HEK293 (cell line): ENCODE data around the gene COG8.

Source experiments
- CTCF ChIA-PET: fragments of 350-600 bp; formaldehyde crosslinking; extraction: SDS; loops from one replicate; lab custom pipeline; 2021; ENCODE audit warnings: antibody characterized with exemption; lab: Yijun Ruan, JAX
- POLR2A ChIA-PET: fragments of 300-600 bp; formaldehyde crosslinking; extraction: SDS; loops from one replicate; lab custom pipeline; 2020; ENCODE audit warnings: antibody characterized with exemption, inconsistent platforms; lab: Yijun Ruan, JAX
- H3K27ac ChIP-seq: fragments of 200-500 bp; sonication (Bioruptor generic); 2 replicates; pipeline ENCODE4 v1.5.1; 2014; ENCODE audit warnings: low read depth, low read length, control low read depth, inconsistent platforms; ENCODE audit errors: extremely low read depth
- H3K36me3 ChIP-seq, 2 experiments: fragments of 200-500 bp in 1 of 2; sonication (Bioruptor generic) in 1 of 2; 1 replicate in 1 of 2; 2 replicates in 1 of 2; pipeline ENCODE4 v1.5.1; 2014 to 2017; ENCODE audit warnings: inconsistent platforms in 2 of 2, low read length in 2 of 2; ENCODE audit not compliant: control insufficient read depth in 2 of 2, insufficient read depth in 1 of 2
- H3K4me1 ChIP-seq: fragments of 200-500 bp; sonication (Bioruptor generic); 2 replicates; pipeline ENCODE4 v1.5.1; 2014; ENCODE audit warnings: mild to moderate bottlenecking, low read length, inconsistent platforms; ENCODE audit not compliant: control insufficient read depth, insufficient read depth
- H3K4me3 ChIP-seq: 2 replicates; pipeline ENCODE4 v1.5.1; 2011; ENCODE audit warnings: low read depth, mild to moderate bottlenecking, control low read depth, low read length, moderate library complexity
- H3K9me3 ChIP-seq: fragments of 200-500 bp; sonication (Bioruptor generic); 2 replicates; pipeline ENCODE4 v1.5.1; 2014; ENCODE audit warnings: low read depth, low read length, inconsistent platforms; ENCODE audit not compliant: control insufficient read depth, insufficient read depth
- ZNF248 ChIP-seq: fragments of 450-650 bp; formaldehyde crosslinking; IDR thresholded peaks from 2 replicates; pipeline ENCODE4 v1.5.1; 2017; ENCODE audit warnings: missing biosample characterization, missing genetic modification characterization
- ZNF311 ChIP-seq: fragments of 450-650 bp; formaldehyde crosslinking; IDR thresholded peaks from 2 replicates; pipeline ENCODE4 v1.5.1; 2017; ENCODE audit warnings: missing biosample characterization, missing genetic modification characterization, borderline replicate concordance
- ZNF350 ChIP-seq: fragments of 450-650 bp; formaldehyde crosslinking; IDR thresholded peaks from 2 replicates; pipeline ENCODE4 v1.5.0; 2017; ENCODE audit warnings: missing biosample characterization, mild to moderate bottlenecking, missing genetic modification characterization
- ZNF366 ChIP-seq: fragments of 450-650 bp; formaldehyde crosslinking; conservative IDR thresholded peaks from 2 replicates; pipeline ENCODE4 v1.5.1; 2016; ENCODE audit warnings: missing biosample characterization, missing genetic modification characterization
- ZNF473 ChIP-seq: fragments of 450-650 bp; formaldehyde crosslinking; IDR thresholded peaks from 2 replicates; pipeline ENCODE4 v1.5.1; 2017; ENCODE audit warnings: missing biosample characterization, missing genetic modification characterization
- ZNF529 ChIP-seq: fragments of 450-650 bp; formaldehyde crosslinking; IDR thresholded peaks from 2 replicates; pipeline ENCODE4 v1.5.1; 2017; ENCODE audit warnings: missing genetic modification characterization, missing biosample characterization; ENCODE audit not compliant: insufficient replicate concordance
- ZNF623 ChIP-seq: fragments of 450-650 bp; formaldehyde crosslinking; IDR thresholded peaks from 2 replicates; pipeline ENCODE4 v1.5.1; 2016; ENCODE audit warnings: missing biosample characterization, missing genetic modification characterization
- ZNF677 ChIP-seq: fragments of 450-650 bp; IDR thresholded peaks from 2 replicates; pipeline ENCODE4 v1.5.0; 2018; ENCODE audit warnings: missing biosample characterization, mild to moderate bottlenecking, missing genetic modification characterization, moderate library complexity
- ZNF791 ChIP-seq: fragments of 450-650 bp; formaldehyde crosslinking; IDR thresholded peaks from 2 replicates; pipeline ENCODE4 v1.5.1; 2016; ENCODE audit warnings: missing biosample characterization, missing genetic modification characterization
- TF ChIP-seq, protein P1 (sequence below): fragments of 450-650 bp; formaldehyde crosslinking; conservative IDR thresholded peaks from 2 replicates; pipeline ENCODE4 v1.5.1; 2016; ENCODE audit warnings: low read depth, missing biosample characterization, missing genetic modification characterization
- TF ChIP-seq, protein P2 (sequence below): fragments of 450-650 bp; formaldehyde crosslinking; IDR thresholded peaks from 2 replicates; pipeline ENCODE4 v1.5.1; 2017; ENCODE audit warnings: missing biosample characterization, missing genetic modification characterization
- TF ChIP-seq, protein P3 (sequence below): fragments of 450-650 bp; formaldehyde crosslinking; IDR thresholded peaks from 2 replicates; pipeline ENCODE4 v1.5.1; 2016; ENCODE audit warnings: missing biosample characterization, missing genetic modification characterization
- TF ChIP-seq, protein P4 (sequence below): fragments of 450-650 bp; formaldehyde crosslinking; IDR thresholded peaks from 2 replicates; pipeline ENCODE4 v1.5.1; 2016; ENCODE audit warnings: missing biosample characterization, missing genetic modification characterization, low read depth
- TF ChIP-seq, protein P5 (sequence below): fragments of 450-650 bp; formaldehyde crosslinking; IDR thresholded peaks from 2 replicates; pipeline ENCODE4 v1.5.1; 2016; ENCODE audit warnings: missing biosample characterization, missing genetic modification characterization
- TF ChIP-seq, protein P6 (sequence below): fragments of 450-650 bp; IDR thresholded peaks from 2 replicates; pipeline ENCODE4 v1.5.1; 2018; ENCODE audit warnings: missing biosample characterization, mild to moderate bottlenecking, missing genetic modification characterization

Gene COG8

DNA sequence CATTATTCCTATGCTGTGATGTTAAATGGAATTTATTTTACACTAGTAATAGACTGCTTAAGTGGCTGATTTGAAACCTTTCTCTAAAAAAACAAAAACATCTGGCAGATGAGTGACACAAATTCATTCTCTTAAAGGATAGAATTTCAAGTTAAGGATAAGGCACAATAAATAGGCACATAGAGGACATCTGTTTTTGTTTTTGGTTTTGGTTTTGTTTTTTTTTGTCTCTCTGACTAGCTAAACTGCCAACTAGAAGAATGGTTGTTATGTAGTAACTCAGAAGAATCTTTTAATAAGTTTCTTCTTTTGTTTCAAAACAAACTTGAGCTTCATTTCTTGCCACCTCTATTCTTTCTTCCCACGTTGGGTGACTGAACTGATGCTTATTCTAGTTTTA lies 33.3 kb downstream of the COG8 start:
- Histone ChIP-seq H3K4me1 (no peaks in the 10 kb centered on the region), H3K4me3 (no peak overlapping the region), H3K36me3 (peaks cover 0 to 28% of the 10 kb centered on the region in 2 experiments; a peak in 1 of 3 replicates), H3K27ac (no peak overlapping the region), H3K9me3 (no peaks in the 10 kb centered on the region)
- ChIA-PET CTCF (interaction anchor here (0.7 kb wide), 1 partner anchor 9 kb away, joined by 4 read pairs; no protein-coding TSS in a partner anchor), POLR2A (no interaction called here)
- no peak for TF ChIP-seq ZNF623 (tag by site-specific recombination)
- TF ChIP-seq ZNF311 (tag by site-specific recombination) = no peak
- TF ChIP-seq ZNF366 (tag by site-specific recombination) = no peak
- no peak for TF ChIP-seq ZNF473
- TF ChIP-seq, protein P1, sequence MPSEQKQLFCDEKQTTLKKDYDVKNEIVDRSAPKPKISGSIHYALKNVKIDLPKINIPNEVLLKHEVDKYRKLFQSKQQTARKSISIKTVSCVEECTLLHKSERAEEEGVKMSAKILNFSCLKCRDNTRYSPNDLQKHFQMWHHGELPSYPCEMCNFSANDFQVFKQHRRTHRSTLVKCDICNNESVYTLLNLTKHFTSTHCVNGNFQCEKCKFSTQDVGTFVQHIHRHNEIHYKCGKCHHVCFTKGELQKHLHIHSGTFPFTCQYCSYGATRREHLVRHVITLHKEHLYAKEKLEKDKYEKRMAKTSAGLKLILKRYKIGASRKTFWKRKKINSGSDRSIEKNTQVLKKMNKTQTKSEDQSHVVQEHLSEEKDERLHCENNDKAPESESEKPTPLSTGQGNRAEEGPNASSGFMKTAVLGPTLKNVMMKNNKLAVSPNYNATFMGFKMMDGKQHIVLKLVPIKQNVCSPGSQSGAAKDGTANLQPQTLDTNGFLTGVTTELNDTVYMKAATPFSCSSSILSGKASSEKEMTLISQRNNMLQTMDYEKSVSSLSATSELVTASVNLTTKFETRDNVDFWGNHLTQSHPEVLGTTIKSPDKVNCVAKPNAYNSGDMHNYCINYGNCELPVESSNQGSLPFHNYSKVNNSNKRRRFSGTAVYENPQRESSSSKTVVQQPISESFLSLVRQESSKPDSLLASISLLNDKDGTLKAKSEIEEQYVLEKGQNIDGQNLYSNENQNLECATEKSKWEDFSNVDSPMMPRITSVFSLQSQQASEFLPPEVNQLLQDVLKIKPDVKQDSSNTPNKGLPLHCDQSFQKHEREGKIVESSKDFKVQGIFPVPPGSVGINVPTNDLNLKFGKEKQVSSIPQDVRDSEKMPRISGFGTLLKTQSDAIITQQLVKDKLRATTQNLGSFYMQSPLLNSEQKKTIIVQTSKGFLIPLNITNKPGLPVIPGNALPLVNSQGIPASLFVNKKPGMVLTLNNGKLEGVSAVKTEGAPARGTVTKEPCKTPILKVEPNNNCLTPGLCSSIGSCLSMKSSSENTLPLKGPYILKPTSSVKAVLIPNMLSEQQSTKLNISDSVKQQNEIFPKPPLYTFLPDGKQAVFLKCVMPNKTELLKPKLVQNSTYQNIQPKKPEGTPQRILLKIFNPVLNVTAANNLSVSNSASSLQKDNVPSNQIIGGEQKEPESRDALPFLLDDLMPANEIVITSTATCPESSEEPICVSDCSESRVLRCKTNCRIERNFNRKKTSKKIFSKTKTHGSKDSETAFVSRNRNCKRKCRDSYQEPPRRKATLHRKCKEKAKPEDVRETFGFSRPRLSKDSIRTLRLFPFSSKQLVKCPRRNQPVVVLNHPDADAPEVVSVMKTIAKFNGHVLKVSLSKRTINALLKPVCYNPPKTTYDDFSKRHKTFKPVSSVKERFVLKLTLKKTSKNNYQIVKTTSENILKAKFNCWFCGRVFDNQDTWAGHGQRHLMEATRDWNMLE (tag by site-specific recombination) = no peak

DNA sequence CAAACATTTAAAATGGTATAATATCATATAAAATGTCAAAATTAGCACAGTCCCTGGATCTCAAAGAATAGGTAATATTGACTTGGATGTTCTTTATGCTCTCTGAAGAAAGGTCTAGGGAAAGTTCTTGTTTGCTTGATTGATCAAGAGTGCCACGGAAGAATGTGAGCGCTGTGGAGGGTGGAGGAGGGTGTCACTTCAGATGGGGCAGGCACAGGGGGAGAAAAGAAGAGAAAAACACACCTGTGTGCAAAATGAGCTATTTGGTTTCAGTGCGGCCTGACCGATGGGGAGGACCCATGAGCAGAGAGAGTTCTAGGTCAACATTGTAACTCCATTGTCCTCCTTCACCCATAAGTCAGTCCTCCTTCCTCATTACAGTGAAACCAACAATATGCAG lies 37.1 kb downstream of the COG8 start:
- ChIA-PET CTCF (interaction anchor here (0.5 to 1.3 kb wide), 4 partner anchors 17 to 781 kb away, joined by 3 to 4 read pairs (median 4); no protein-coding TSS in a partner anchor), POLR2A (no interaction called here)
- Histone ChIP-seq H3K36me3 (peaks cover 6 to 43% of the 10 kb centered on the region in 2 experiments; a peak in 2 of 3 replicates), H3K27ac (no peak overlapping the region), H3K4me1 (no peaks in the 10 kb centered on the region), H3K9me3 (no peaks in the 10 kb centered on the region), H3K4me3 (no peak overlapping the region)
- TF ChIP-seq, protein P2, sequence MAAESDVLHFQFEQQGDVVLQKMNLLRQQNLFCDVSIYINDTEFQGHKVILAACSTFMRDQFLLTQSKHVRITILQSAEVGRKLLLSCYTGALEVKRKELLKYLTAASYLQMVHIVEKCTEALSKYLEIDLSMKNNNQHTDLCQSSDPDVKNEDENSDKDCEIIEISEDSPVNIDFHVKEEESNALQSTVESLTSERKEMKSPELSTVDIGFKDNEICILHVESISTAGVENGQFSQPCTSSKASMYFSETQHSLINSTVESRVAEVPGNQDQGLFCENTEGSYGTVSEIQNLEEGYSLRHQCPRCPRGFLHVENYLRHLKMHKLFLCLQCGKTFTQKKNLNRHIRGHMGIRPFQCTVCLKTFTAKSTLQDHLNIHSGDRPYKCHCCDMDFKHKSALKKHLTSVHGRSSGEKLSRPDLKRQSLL (tag by site-specific recombination) = no peak
- TF ChIP-seq ZNF350 (no peak), ZNF677 (tag by site-specific recombination) (no peak)
- TF ChIP-seq, protein P3, sequence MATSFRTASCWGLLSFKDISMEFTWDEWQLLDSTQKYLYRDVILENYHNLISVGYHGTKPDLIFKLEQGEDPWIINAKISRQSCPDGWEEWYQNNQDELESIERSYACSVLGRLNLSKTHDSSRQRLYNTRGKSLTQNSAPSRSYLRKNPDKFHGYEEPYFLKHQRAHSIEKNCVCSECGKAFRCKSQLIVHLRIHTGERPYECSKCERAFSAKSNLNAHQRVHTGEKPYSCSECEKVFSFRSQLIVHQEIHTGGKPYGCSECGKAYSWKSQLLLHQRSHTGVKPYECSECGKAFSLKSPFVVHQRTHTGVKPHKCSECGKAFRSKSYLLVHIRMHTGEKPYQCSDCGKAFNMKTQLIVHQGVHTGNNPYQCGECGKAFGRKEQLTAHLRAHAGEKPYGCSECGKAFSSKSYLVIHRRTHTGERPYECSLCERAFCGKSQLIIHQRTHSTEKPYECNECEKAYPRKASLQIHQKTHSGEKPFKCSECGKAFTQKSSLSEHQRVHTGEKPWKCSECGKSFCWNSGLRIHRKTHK (tag by site-specific recombination) = no peak

DNA sequence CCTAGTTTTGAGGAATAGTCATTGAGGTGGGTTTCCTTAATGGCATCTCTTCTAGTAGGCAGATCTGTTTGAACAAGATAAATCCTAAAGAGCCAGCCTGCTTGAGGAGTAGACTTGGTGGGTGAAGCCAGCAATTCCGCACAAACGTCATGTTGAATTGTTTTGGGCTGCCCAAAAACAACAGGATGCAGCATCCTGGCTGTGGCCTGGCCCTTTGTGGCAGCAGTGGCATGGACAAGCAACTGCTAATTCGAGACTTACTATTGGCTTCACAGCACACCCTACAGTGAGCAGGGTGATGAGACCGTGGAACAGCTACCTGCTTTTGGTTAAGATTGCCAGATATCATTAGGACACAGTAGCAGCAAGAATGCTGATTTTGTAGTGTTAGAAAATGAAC lies 37.5 kb downstream of the COG8 start:
- TF ChIP-seq ZNF248 (tag by site-specific recombination) (no peak), ZNF791 (tag by site-specific recombination) (no peak), ZNF529 (tag by site-specific recombination) (no peak)
- TF ChIP-seq, protein P4, sequence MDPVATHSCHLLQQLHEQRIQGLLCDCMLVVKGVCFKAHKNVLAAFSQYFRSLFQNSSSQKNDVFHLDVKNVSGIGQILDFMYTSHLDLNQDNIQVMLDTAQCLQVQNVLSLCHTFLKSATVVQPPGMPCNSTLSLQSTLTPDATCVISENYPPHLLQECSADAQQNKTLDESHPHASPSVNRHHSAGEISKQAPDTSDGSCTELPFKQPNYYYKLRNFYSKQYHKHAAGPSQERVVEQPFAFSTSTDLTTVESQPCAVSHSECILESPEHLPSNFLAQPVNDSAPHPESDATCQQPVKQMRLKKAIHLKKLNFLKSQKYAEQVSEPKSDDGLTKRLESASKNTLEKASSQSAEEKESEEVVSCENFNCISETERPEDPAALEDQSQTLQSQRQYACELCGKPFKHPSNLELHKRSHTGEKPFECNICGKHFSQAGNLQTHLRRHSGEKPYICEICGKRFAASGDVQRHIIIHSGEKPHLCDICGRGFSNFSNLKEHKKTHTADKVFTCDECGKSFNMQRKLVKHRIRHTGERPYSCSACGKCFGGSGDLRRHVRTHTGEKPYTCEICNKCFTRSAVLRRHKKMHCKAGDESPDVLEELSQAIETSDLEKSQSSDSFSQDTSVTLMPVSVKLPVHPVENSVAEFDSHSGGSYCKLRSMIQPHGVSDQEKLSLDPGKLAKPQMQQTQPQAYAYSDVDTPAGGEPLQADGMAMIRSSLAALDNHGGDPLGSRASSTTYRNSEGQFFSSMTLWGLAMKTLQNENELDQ (tag by site-specific recombination) = no peak
- TF ChIP-seq, protein P5, sequence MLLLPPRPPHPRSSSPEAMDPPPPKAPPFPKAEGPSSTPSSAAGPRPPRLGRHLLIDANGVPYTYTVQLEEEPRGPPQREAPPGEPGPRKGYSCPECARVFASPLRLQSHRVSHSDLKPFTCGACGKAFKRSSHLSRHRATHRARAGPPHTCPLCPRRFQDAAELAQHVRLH (tag by site-specific recombination) = no peak
- TF ChIP-seq, protein P6, sequence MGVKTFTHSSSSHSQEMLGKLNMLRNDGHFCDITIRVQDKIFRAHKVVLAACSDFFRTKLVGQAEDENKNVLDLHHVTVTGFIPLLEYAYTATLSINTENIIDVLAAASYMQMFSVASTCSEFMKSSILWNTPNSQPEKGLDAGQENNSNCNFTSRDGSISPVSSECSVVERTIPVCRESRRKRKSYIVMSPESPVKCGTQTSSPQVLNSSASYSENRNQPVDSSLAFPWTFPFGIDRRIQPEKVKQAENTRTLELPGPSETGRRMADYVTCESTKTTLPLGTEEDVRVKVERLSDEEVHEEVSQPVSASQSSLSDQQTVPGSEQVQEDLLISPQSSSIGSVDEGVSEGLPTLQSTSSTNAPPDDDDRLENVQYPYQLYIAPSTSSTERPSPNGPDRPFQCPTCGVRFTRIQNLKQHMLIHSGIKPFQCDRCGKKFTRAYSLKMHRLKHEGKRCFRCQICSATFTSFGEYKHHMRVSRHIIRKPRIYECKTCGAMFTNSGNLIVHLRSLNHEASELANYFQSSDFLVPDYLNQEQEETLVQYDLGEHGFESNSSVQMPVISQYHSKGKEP (tag by site-specific recombination) = no peak

More for the DNA sequence above, 37.5 kb downstream of the COG8 start:
- ChIA-PET CTCF (interaction anchor here (0.5 to 1.3 kb wide), 3 partner anchors 16 to 482 kb away, joined by 3 to 4 read pairs (median 3); no protein-coding TSS in a partner anchor), POLR2A (no interaction called here)
- H3K36me3 ChIP-seq = peaks cover 6 to 43% of the 10 kb centered on the region in 2 experiments; a peak in 2 of 3 replicates
- H3K27ac ChIP-seq = no peak overlapping the region
- no peaks in the 10 kb centered on the region for H3K4me1 ChIP-seq
- H3K4me3 ChIP-seq = no peak overlapping the region
- H3K9me3 ChIP-seq = no peaks in the 10 kb centered on the region
